Stimulated activated naive B cell treated with anti-CD40 and anti-IgM and Interleukin-4, amounts not matched to agents 10 μg/mL and 1 μg/mL and 100 μg/mL, for 72 hours (primary cell): Measurements from ENCODE around the gene PRKCE.

ENCODE experiments used
- ATAC-seq, 2 donors: fragments of 150-1000 bp; cut with Tn5 transposase; replicated peaks; 2 replicates each; pipeline ENCODE4 v1.10.0; 2021; ENCODE audit warnings: moderate library complexity in 1 of 2
- DNase-seq: peaks from one replicate; pipeline ENCODE4 v3.0.0; 2021
- H3K27ac Mint-ChIP-seq: one replicate; pipeline ENCODE4 v1.8.0; 2022; ENCODE audit warnings: mild to moderate bottlenecking, mixed read lengths
- H3K27me3 Mint-ChIP-seq, 2 donors: one replicate each; pipeline ENCODE4 v1.8.0; 2022; ENCODE audit warnings: mixed read lengths in 2 of 2
- H3K36me3 Mint-ChIP-seq, 2 donors: one replicate each; pipeline ENCODE4 v1.8.0; 2022; ENCODE audit warnings: mixed read lengths in 2 of 2, mild to moderate bottlenecking in 1 of 2
- H3K4me1 Mint-ChIP-seq, 2 donors: one replicate each; pipeline ENCODE4 v1.8.0; 2022; ENCODE audit warnings: mixed read lengths in 2 of 2, mild to moderate bottlenecking in 1 of 2
- H3K4me3 Mint-ChIP-seq, 2 donors: one replicate each; pipeline ENCODE4 v1.8.0; 2022; ENCODE audit warnings: mild to moderate bottlenecking in 2 of 2, mixed read lengths in 2 of 2, moderate library complexity in 1 of 2
- H3K9me3 Mint-ChIP-seq, 2 donors: one replicate each; pipeline ENCODE4 v1.8.0; 2022; ENCODE audit warnings: mixed read lengths in 2 of 2, mild to moderate bottlenecking in 1 of 2

PRKCE gene

GRCh38 chr2:45965871-45966498 is 314.5 kb downstream of the PRKCE start:
- ATAC-seq (peak; percentile 12 to 27), DNase-seq (no peak)
- Mint-ChIP-seq H3K27me3 (no peaks in the 10 kb centered on the region), H3K4me1 (peaks cover 37 to 74% of the 10 kb centered on the region in 2 donors), H3K36me3 (peaks cover 4 to 10% of the 10 kb centered on the region in 2 donors), H3K4me3 (no peak overlapping the region), H3K9me3 (no peaks in the 10 kb centered on the region), H3K27ac (no peak overlapping the region)

GRCh38 chr2:45968946-45969584 is 317.6 kb downstream of the PRKCE start:
- Mint-ChIP-seq H3K4me3 (no peak overlapping the region), H3K27ac (no peak overlapping the region), H3K27me3 (no peaks in the 10 kb centered on the region), H3K36me3 (peaks cover 3 to 6% of the 10 kb centered on the region in 2 donors), H3K9me3 (no peaks in the 10 kb centered on the region), H3K4me1 (peaks cover 43 to 68% of the 10 kb centered on the region in 2 donors)
- no peak for DNase-seq
- no peak for ATAC-seq

GRCh38 chr2:45973426-45973825 is 322.0 kb downstream of the PRKCE start:
- peak; percentile 15 to 28 for ATAC-seq
- H3K27me3 Mint-ChIP-seq: no peaks in the 10 kb centered on the region
- peak overlapping the region; percentile 47 for H3K27ac Mint-ChIP-seq

GRCh38 chr2:45974056-45974455 is 322.6 kb downstream of the PRKCE start:
- Mint-ChIP-seq H3K36me3 (peaks cover 3 to 10% of the 10 kb centered on the region in 2 donors), H3K27me3 (no peaks in the 10 kb centered on the region), H3K27ac (peak overlapping the region; percentile 67), H3K9me3 (no peaks in the 10 kb centered on the region), H3K4me1 (peaks cover 29 to 44% of the 10 kb centered on the region in 2 donors), H3K4me3 (no peak overlapping the region)
- ATAC-seq: peak; percentile 69 to 80
- DNase-seq: no peak

More at GRCh38 chr2:45973426-45973825, 322.0 kb downstream of the PRKCE start:
- DNase-seq: no peak
- Mint-ChIP-seq H3K36me3 (peaks cover 3 to 10% of the 10 kb centered on the region in 2 donors), H3K9me3 (no peaks in the 10 kb centered on the region), H3K4me1 (peaks cover 32 to 50% of the 10 kb centered on the region in 2 donors), H3K4me3 (no peak overlapping the region)

- H3K27ac Mint-ChIP-seq: peak overlapping the region; percentile 67
These were observed 323.4 kb downstream of the PRKCE start for GRCh38 chr2:45974762-45975408.

GRCh38 chr2:45975752-45976517 is 324.5 kb downstream of the PRKCE start:
- ATAC-seq (no peak), DNase-seq (no peak)
- no peaks in the 10 kb centered on the region for H3K27me3 Mint-ChIP-seq
- H3K9me3 Mint-ChIP-seq: no peaks in the 10 kb centered on the region
- peaks cover 16 to 21% of the 10 kb centered on the region in 2 donors for H3K36me3 Mint-ChIP-seq
- peak overlapping the region; percentile 49 for H3K27ac Mint-ChIP-seq
- peaks cover 25 to 36% of the 10 kb centered on the region in 2 donors for H3K4me1 Mint-ChIP-seq
- H3K4me3 Mint-ChIP-seq: no peak overlapping the region

More at GRCh38 chr2:45974762-45975408, 323.4 kb downstream of the PRKCE start:
- DNase-seq: no peak
- Mint-ChIP-seq H3K27me3 (no peaks in the 10 kb centered on the region), H3K36me3 (peaks cover 8 to 13% of the 10 kb centered on the region in 2 donors), H3K9me3 (no peaks in the 10 kb centered on the region), H3K4me1 (peaks cover 25 to 36% of the 10 kb centered on the region in 2 donors), H3K4me3 (no peak overlapping the region)
- ATAC-seq: peak; percentile 83 to 84

GRCh38 chr2:45978302-45978859 is 326.9 kb downstream of the PRKCE start:
- Mint-ChIP-seq H3K4me1 (peaks cover 16 to 24% of the 10 kb centered on the region in 2 donors), H3K27ac (no peak overlapping the region), H3K36me3 (peaks cover 30 to 39% of the 10 kb centered on the region in 2 donors), H3K9me3 (no peaks in the 10 kb centered on the region), H3K4me3 (no peak overlapping the region), H3K27me3 (no peaks in the 10 kb centered on the region)
- ATAC-seq (no peak), DNase-seq (no peak)

GRCh38 chr2:45979065-45979464 is 327.6 kb downstream of the PRKCE start:
- Mint-ChIP-seq H3K9me3 (no peaks in the 10 kb centered on the region), H3K4me1 (peaks cover 13 to 20% of the 10 kb centered on the region in 2 donors), H3K36me3 (peaks cover 31 to 44% of the 10 kb centered on the region in 2 donors), H3K4me3 (no peak overlapping the region), H3K27me3 (no peaks in the 10 kb centered on the region), H3K27ac (no peak overlapping the region)
- DNase-seq (no peak), ATAC-seq (no peak)

- H3K4me1 Mint-ChIP-seq: peaks cover 13 to 20% of the 10 kb centered on the region in 2 donors
- no peaks in the 10 kb centered on the region for H3K27me3 Mint-ChIP-seq
- H3K9me3 Mint-ChIP-seq: no peaks in the 10 kb centered on the region
- ATAC-seq: no peak
- no peak for DNase-seq
- peaks cover 35 to 51% of the 10 kb centered on the region in 2 donors for H3K36me3 Mint-ChIP-seq
- no peak overlapping the region for H3K4me3 Mint-ChIP-seq
- no peak overlapping the region for H3K27ac Mint-ChIP-seq
These were observed 328.8 kb downstream of the PRKCE start for GRCh38 chr2:45980161-45980865.

GRCh38 chr2:45981384-45981930 is 330.0 kb downstream of the PRKCE start:
- H3K36me3 Mint-ChIP-seq: peaks cover 41 to 59% of the 10 kb centered on the region in 2 donors
- no peak overlapping the region for H3K4me3 Mint-ChIP-seq
- H3K9me3 Mint-ChIP-seq: no peaks in the 10 kb centered on the region
- no peak overlapping the region for H3K27ac Mint-ChIP-seq
- H3K27me3 Mint-ChIP-seq: no peaks in the 10 kb centered on the region
- H3K4me1 Mint-ChIP-seq: peaks cover 23 to 27% of the 10 kb centered on the region in 2 donors
- DNase-seq (no peak), ATAC-seq (no peak)

- DNase-seq (no peak), ATAC-seq (no peak)
- peaks cover 26 to 30% of the 10 kb centered on the region in 2 donors for H3K4me1 Mint-ChIP-seq
- no peak overlapping the region for H3K4me3 Mint-ChIP-seq
- H3K27ac Mint-ChIP-seq: no peak overlapping the region
- H3K27me3 Mint-ChIP-seq: no peaks in the 10 kb centered on the region
- peaks cover 44 to 59% of the 10 kb centered on the region in 2 donors for H3K36me3 Mint-ChIP-seq
- no peaks in the 10 kb centered on the region for H3K9me3 Mint-ChIP-seq
These were observed 330.6 kb downstream of the PRKCE start for GRCh38 chr2:45982096-45982495.

GRCh38 chr2:45983213-45983612 is 331.7 kb downstream of the PRKCE start:
- no peak overlapping the region for H3K27ac Mint-ChIP-seq
- H3K36me3 Mint-ChIP-seq: peaks cover 44 to 59% of the 10 kb centered on the region in 2 donors
- H3K4me1 Mint-ChIP-seq: peaks cover 26 to 30% of the 10 kb centered on the region in 2 donors
- DNase-seq (no peak), ATAC-seq (no peak)
- no peaks in the 10 kb centered on the region for H3K27me3 Mint-ChIP-seq
- no peak overlapping the region for H3K4me3 Mint-ChIP-seq
- no peaks in the 10 kb centered on the region for H3K9me3 Mint-ChIP-seq

- no peak for ATAC-seq
- no peak overlapping the region for H3K27ac Mint-ChIP-seq
- H3K36me3 Mint-ChIP-seq: peaks cover 46 to 66% of the 10 kb centered on the region in 2 donors
- no peaks in the 10 kb centered on the region for H3K27me3 Mint-ChIP-seq
- no peak for DNase-seq
- H3K4me3 Mint-ChIP-seq: no peak overlapping the region
- no peaks in the 10 kb centered on the region for H3K9me3 Mint-ChIP-seq
- H3K4me1 Mint-ChIP-seq: peaks cover 26 to 30% of the 10 kb centered on the region in 2 donors
These were observed 332.9 kb downstream of the PRKCE start for GRCh38 chr2:45984366-45984765.
